ENCODE data around the gene LSM5. TPM values are rescaled to one million over a fixed set of nuclear protein-coding genes. Genes with fewer than 3 reads are reported as not detected.

Gene LSM5
- total RNA-seq, 4 donors from 2014 or later, result 10.5 to 21.4 (median 14.1) TPM

DNA sequence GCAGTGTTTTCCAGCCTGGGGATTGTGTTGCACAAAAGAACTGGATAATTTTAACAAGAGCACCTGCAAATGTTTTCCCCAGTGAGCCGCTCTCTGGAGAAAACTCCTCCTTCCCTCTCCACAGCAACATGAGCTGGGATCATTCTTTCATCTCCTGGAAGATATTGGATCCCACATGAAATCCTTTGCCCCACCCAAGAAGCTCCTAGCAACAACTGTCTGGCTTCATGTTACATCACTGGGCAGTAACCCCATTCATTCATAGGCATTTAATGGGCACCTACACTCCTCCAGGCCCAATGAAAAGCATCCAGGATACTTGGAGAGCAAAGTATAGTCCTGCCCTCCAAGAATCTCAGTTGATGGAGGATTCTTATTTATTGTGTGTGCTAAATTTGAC, 27.2 kb downstream of the LSM5 start:
- ATAC-seq (ENCODE audit: low FRiP score) (no peak), DNase-seq (ENCODE audit: low spot score) (no peak)
- TF ChIP-seq, protein P1, sequence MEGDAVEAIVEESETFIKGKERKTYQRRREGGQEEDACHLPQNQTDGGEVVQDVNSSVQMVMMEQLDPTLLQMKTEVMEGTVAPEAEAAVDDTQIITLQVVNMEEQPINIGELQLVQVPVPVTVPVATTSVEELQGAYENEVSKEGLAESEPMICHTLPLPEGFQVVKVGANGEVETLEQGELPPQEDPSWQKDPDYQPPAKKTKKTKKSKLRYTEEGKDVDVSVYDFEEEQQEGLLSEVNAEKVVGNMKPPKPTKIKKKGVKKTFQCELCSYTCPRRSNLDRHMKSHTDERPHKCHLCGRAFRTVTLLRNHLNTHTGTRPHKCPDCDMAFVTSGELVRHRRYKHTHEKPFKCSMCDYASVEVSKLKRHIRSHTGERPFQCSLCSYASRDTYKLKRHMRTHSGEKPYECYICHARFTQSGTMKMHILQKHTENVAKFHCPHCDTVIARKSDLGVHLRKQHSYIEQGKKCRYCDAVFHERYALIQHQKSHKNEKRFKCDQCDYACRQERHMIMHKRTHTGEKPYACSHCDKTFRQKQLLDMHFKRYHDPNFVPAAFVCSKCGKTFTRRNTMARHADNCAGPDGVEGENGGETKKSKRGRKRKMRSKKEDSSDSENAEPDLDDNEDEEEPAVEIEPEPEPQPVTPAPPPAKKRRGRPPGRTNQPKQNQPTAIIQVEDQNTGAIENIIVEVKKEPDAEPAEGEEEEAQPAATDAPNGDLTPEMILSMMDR (IDR thresholded peaks at IDR 0.05), result no peak

DNA sequence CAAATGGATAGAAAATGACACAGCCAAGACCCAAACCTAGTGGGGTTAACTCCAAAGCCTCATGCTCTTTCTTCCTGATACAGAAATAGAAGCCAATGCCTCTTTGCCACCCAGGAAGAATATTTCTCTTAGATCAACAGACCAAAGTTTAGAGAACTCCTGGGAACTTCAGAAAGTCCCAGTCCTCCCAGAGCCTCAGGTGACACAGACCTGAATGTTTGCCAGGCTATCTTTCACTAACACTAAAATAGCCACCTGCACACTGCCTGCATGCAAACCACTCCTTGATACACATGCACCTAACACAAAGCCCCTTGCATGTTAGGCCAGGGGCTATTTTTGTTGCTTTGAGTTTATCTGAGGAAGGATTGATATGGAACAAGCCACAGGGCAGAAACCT, 27.7 kb downstream of the LSM5 start:
- DNase-seq (ENCODE audit: low spot score) (no peak), ATAC-seq (ENCODE audit: low FRiP score) (no peak)
- TF ChIP-seq, protein P1 (IDR thresholded peaks at IDR 0.05), result no peak

DNA sequence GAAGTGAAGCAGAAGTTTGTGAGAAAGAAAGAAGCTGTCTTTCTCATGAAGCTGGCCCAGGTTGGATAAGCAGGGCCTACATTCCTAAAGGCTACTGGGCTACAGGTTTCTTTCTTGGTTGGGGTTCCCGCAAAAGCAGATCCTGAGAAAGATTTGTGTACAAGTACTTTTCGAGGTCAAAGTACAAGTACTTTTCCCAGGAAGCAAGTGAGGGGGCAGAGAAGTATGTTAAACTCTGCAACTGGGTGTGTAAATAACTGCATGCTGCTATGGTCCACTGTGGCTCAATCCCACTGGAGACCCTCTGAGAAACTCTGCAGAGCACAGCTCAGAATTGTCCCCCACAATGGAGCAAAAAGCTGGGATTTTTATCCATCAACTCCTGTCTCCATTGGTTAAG, 28.7 kb downstream of the LSM5 start:
- TF ChIP-seq, protein P1 (IDR thresholded peaks at IDR 0.05), result no peak
- ATAC-seq (ENCODE audit: low FRiP score) (no peak), DNase-seq (ENCODE audit: low spot score) (no peak)

DNA sequence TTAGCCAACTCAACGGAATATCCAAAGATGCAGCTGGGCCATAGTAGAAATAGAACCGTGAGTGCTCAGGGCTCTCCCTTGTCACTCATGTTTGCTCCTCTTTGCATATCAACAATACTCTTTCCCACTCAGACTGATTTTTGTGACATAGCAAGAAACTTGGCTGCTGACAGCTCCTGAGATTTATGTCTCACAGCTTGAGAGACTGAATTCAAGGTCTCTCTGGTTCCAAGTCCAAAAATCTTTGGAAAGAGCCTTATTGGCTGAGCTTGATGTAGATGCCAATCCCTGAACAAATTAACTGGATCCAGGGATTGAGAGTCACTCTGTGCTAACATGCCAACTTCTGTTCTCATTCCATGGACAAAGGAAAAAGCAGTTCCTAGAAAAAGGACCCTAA, 30.4 kb downstream of the LSM5 start:
- TF ChIP-seq, protein P1 (IDR thresholded peaks at IDR 0.05), result no peak

DNA sequence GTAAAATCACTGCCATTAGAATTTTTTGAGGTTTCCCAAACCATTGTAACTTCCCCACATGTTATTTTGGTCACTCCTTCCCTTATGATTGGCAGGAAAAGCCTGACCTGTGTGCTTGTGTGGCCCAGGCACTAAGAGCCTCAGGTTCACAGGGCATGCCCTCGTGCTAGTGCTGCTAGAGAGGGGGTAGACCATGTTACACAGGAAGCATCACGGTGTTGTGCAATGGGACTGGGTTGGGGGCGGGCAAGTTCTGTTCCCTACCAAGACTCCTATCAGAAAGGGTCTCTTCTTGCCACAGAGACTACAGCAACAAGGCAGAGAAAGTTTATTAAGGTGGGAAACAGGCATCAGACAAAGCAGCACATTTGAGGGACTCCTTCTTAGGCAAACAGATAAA, 32.2 kb downstream of the LSM5 start:
- no peak for ATAC-seq (ENCODE audit: low FRiP score)
- no peak for DNase-seq (ENCODE audit: low spot score)
- TF ChIP-seq, protein P1 (IDR thresholded peaks at IDR 0.05), result no peak

More for the DNA sequence above, 30.4 kb downstream of the LSM5 start:
- DNase-seq (ENCODE audit: low spot score), result no peak
- no peak for ATAC-seq (ENCODE audit: low FRiP score)

DNA sequence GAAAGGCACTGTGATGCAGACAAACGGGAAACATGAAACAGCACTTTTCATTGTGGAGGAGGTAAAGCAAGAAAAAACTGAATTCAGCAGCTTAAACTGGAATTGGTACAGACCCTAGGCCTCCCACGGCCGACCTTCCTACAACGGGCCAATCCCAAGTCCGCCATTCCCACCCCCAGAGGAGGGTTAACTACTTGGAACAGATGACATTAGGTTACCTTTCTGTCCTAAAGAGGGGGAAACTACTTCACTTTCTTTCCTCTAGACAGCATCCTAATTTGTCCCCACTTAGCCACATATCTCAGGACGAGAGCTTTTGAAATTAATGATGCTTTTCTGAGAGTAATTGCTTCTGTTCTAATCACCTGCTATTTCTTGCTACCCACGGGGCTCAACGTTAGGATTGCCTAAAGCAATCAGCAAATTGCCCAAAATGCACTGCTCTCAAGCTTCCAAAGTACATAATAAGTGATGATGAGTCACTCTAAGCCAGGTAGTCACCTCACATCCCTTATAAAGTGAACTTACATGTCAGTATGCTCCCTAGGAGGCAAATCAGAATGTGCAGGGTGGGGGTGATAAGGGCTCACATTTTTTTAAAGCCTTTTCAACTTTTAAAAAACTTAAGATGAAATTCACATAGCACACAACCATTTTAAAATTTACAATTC, 36.7 kb downstream of the LSM5 start:
- TF ChIP-seq, protein P1 (IDR thresholded peaks at IDR 0.05), result no peak
- DNase-seq (ENCODE audit: low spot score), result no peak

DNA sequence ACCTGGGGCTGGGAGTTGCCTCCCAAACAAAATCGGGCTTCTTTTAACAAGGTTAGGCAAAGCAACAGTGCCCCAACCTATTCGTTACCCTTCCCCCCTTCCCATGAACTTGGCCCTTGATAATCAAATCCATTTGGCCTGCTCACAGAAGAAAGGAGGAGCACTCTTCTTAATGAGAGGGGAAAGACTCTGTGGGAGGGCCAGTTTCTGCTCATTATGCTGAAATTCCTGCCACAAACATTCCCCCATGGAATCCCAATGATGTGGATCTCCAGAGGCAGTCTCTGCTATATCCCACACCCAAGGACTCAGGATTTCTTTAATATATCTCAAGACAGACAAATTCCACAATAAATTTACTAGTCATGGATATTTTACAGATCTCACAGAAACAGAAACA, 43.0 kb downstream of the LSM5 start:
- no peak for ATAC-seq (ENCODE audit: low FRiP score)
- no peak for DNase-seq (ENCODE audit: low spot score)
- TF ChIP-seq, protein P1 (IDR thresholded peaks at IDR 0.05), result no peak

More for the DNA sequence above, 36.7 kb downstream of the LSM5 start:
- no peak for ATAC-seq (ENCODE audit: low FRiP score)

All from omental fat pad (tissue), 4 donors.